HepG2 (cell line): ENCODE data around the gene HELZ. TPM values are rescaled to one million over a fixed set of nuclear protein-coding genes. Genes with fewer than 3 reads are reported as not detected.

ENCODE experiments used
- BORCS8-MEF2B ChIP-seq: sonication (generic); formaldehyde crosslinking; IDR thresholded peaks from 2 replicates; pipeline ENCODE4 v1.8.0; 2022; ENCODE audit warnings: mild to moderate bottlenecking, missing genetic modification reagents
- HNF4G ChIP-seq, 2 experiments: sonication (generic) in 1 of 2; formaldehyde crosslinking in 1 of 2; IDR thresholded peaks; 2 replicates each; pipeline versions ENCODE4 v1.4.0 to v1.6.1; 2011 to 2020; ENCODE audit warnings: borderline replicate concordance in 2 of 2, low read depth in 2 of 2, mild to moderate bottlenecking in 2 of 2, low read length in 1 of 2, missing genetic modification reagents in 1 of 2, moderate library complexity in 1 of 2
- MYNN ChIP-seq: sonication (generic); formaldehyde crosslinking; IDR thresholded peaks from 2 replicates; pipeline ENCODE4 v1.4.0; 2020; ENCODE audit warnings: mild to moderate bottlenecking, low read depth, missing genetic modification reagents
- PAX8 ChIP-seq: sonication (generic); formaldehyde crosslinking; IDR thresholded peaks from 2 replicates; pipeline ENCODE4 v1.8.0; 2022; ENCODE audit warnings: mild to moderate bottlenecking, missing genetic modification reagents, borderline replicate concordance
- SALL2 ChIP-seq: sonication (generic); formaldehyde crosslinking; IDR thresholded peaks from 2 replicates; pipeline ENCODE4 v1.8.1; 2023; ENCODE audit warnings: mild to moderate bottlenecking, missing genetic modification reagents, inconsistent platforms
- SOX6 ChIP-seq, 2 experiments: fragments of 450-650 bp in 1 of 2; sonication (generic) in 1 of 2; formaldehyde crosslinking in 1 of 2; IDR thresholded peaks; 2 replicates each; pipeline versions ENCODE4 v1.4.0 to v1.6.1; 2017 to 2020; ENCODE audit warnings: antibody characterized with exemption in 1 of 2, mild to moderate bottlenecking in 1 of 2, missing genetic modification reagents in 1 of 2
- SRSF1 ChIP-seq: fragments of 200-400 bp; formaldehyde crosslinking; optimal IDR thresholded peaks from 2 replicates; pipeline ENCODE3; 2017; ENCODE audit warnings: mild to moderate bottlenecking, low read depth, low read length, moderate library complexity
- TCF7L2 ChIP-seq: IDR thresholded peaks from 2 replicates; pipeline ENCODE4 v1.6.1; 2011; ENCODE audit warnings: mild to moderate bottlenecking, low read depth, low read length, moderate library complexity
- ZFP36L1 ChIP-seq: sonication (generic); formaldehyde crosslinking; IDR thresholded peaks from 2 replicates; pipeline ENCODE4 v1.8.0; 2022; ENCODE audit warnings: mild to moderate bottlenecking, missing genetic modification reagents, moderate library complexity
- ZFP62 ChIP-seq: sonication (generic); formaldehyde crosslinking; IDR thresholded peaks from 2 replicates; pipeline ENCODE4 v1.4.0; 2020; ENCODE audit warnings: missing genetic modification reagents
- ZFY ChIP-seq: sonication (generic); formaldehyde crosslinking; IDR thresholded peaks from 2 replicates; pipeline ENCODE4 v1.4.0; 2020; ENCODE audit warnings: missing genetic modification reagents
- ZKSCAN1 ChIP-seq: fragments of 150-350 bp; IDR thresholded peaks from 2 replicates; pipeline ENCODE4 v1.6.1; 2014; ENCODE audit warnings: low read length
- ZMAT3 ChIP-seq: sonication (generic); formaldehyde crosslinking; conservative IDR thresholded peaks from 2 replicates; pipeline ENCODE4 v1.7.0; 2021; ENCODE audit warnings: missing genetic modification reagents
- ZMYM2 ChIP-seq: sonication (generic); formaldehyde crosslinking; IDR thresholded peaks from 2 replicates; pipeline ENCODE4 v1.8.0; 2022; ENCODE audit warnings: mild to moderate bottlenecking, missing genetic modification reagents
- ZNF24 ChIP-seq: fragments of 450-650 bp; IDR thresholded peaks from 2 replicates; pipeline ENCODE4 v1.6.1; 2017; ENCODE audit warnings: antibody characterized with exemption, mild to moderate bottlenecking
- ZNF282 ChIP-seq: fragments of 450-650 bp; IDR thresholded peaks from 2 replicates; pipeline ENCODE4 v1.6.1; 2018; ENCODE audit not compliant: partially characterized antibody
- ZNF614 ChIP-seq: IDR thresholded peaks from 2 replicates; pipeline ENCODE4 v1.6.1; 2018; ENCODE audit warnings: missing biosample characterization, missing genetic modification reagents, inconsistent platforms, borderline replicate concordance
- ZNF713 ChIP-seq: sonication (generic); formaldehyde crosslinking; IDR thresholded peaks from 2 replicates; pipeline ENCODE4 v1.4.0; 2020; ENCODE audit warnings: mild to moderate bottlenecking, missing genetic modification reagents
- ZSCAN29 ChIP-seq: sonication (generic); formaldehyde crosslinking; conservative IDR thresholded peaks from 2 replicates; pipeline ENCODE4 v1.4.0; 2020; ENCODE audit warnings: mild to moderate bottlenecking, missing genetic modification reagents
- polyA plus RNA-seq, 8 experiments: library from polyadenylated mRNA; depleted of rRNA in 3 of 8; stranded (reverse) in 7 of 8; unstranded in 1 of 8; fragments of >200 nt; fragmentation: Illumina TruSeq in 4 of 8; extraction: Trizol in 4 of 8; gene quantifications; 2 replicates each; pipeline versions ENCODE4 v1.2.1 to v1.2.3, GENCODE V29; 2011 to 2016; ENCODE audit warnings: low read depth in 4 of 8, missing spikeins in 1 of 8, mixed read lengths in 1 of 8; ENCODE audit not compliant: insufficient read depth in 1 of 8
- total RNA-seq, 5 experiments: library from RNA; depleted of rRNA; stranded (reverse); fragments of >200 nt; fragmentation: Illumina TruSeq; extraction: Trizol; gene quantifications; 2 replicates each; pipeline ENCODE4 v1.2.3, GENCODE V29; 2016; ENCODE audit warnings: low read depth in 1 of 5
- TF ChIP-seq, protein P1 (sequence below): sonication (generic); formaldehyde crosslinking; conservative IDR thresholded peaks from 2 replicates; pipeline ENCODE4 v1.4.0; 2020; ENCODE audit warnings: missing genetic modification reagents
- TF ChIP-seq, protein P2 (sequence below): sonication (generic); formaldehyde crosslinking; IDR thresholded peaks from 2 replicates; pipeline ENCODE4 v1.4.0; 2020; ENCODE audit warnings: mild to moderate bottlenecking, missing genetic modification reagents
- TF ChIP-seq, protein P3 (sequence below): sonication (generic); formaldehyde crosslinking; IDR thresholded peaks from 2 replicates; pipeline ENCODE4 v1.8.1; 2023; ENCODE audit warnings: mild to moderate bottlenecking, missing genetic modification reagents
- TF ChIP-seq, protein P4 (sequence below): sonication (generic); formaldehyde crosslinking; IDR thresholded peaks from 2 replicates; pipeline ENCODE4 v1.9.0; 2022; ENCODE audit warnings: missing genetic modification reagents, mild to moderate bottlenecking, borderline replicate concordance

HELZ gene
- total and polyA plus RNA-seq, 2 of the 13 experiments (the other 11 are each of a cell fraction or from before 2014, with no cell fraction given) = 35.3 to 52.4 TPM

DNA sequence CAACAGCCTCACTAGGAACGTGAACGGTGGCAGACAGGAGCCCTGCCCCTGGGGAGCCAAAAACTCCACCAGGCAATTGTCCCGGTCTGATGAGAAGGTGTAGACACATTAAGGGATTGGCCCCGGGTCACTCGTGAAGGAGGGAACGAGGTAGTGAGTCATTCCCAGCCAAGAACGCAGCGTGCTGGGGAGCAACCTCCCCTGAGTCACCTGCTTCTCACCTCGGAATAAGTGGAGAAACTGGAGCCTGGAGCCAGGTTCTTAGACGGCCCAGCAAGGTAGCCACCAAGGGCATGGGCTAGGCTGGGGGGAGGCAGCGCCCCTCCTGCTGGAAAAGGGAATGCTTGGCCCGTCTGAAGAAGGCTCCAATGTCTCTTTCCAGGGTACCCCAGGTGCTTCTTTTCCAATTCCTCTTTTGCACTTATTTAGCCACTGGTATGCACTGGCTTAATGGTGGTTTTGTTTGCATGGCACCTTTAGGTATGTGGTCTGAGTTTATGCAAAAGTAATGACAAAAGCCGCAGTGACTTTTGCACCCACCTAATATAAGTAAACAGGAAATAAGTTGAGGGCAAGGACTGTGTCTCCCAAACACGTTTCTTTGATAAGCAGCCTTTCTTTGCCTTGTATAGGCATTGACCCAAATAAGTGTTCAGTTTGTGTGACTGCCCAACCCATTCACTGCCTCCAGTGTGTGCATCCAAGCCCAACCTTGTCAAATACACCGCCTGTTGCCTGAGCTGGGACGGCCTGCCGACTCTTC lies 1.8 kb upstream of the HELZ start (continued):
- TF ChIP-seq SOX6 (IDR thresholded peaks at IDR 0.05) (no peak), SOX6 (CRISPR knock-in tag; IDR thresholded peaks at IDR 0.05) (peak; percentile 96), TCF7L2 (no peak), ZMAT3 (CRISPR knock-in tag) (peak; percentile 85), ZFP62 (CRISPR knock-in tag) (no peak), BORCS8-MEF2B (CRISPR knock-in tag) (peak; percentile 36; the same call in 1 of the 2 replicates), ZNF614 (peak; percentile 89), ZNF713 (CRISPR knock-in tag) (no peak), SRSF1 (no peak), SALL2 (peak; percentile 53), ZMYM2 (no peak), ZNF24 (no peak), ZSCAN29 (0 out of 2 replicates have a peak, but pooled peaks have one; percentile 61), ZFY (CRISPR knock-in tag) (no peak; the same call in 1 of the 2 replicates), ZKSCAN1 (no peak; the same call in 1 of the 2 replicates), ZNF282 (no peak), HNF4G (IDR thresholded peaks at IDR 0.05; ENCODE audit: borderline replicate concordance, low read depth, low read length) (peak; percentile 89), HNF4G (CRISPR knock-in tag; IDR thresholded peaks at IDR 0.05; ENCODE audit: borderline replicate concordance, low read depth) (no peak; the same call in 1 of the 2 replicates), MYNN (CRISPR knock-in tag) (no peak), PAX8 (CRISPR knock-in tag) (peak; percentile 67; the same call in 1 of the 2 replicates), ZFP36L1 (no peak)
- TF ChIP-seq, protein P1, sequence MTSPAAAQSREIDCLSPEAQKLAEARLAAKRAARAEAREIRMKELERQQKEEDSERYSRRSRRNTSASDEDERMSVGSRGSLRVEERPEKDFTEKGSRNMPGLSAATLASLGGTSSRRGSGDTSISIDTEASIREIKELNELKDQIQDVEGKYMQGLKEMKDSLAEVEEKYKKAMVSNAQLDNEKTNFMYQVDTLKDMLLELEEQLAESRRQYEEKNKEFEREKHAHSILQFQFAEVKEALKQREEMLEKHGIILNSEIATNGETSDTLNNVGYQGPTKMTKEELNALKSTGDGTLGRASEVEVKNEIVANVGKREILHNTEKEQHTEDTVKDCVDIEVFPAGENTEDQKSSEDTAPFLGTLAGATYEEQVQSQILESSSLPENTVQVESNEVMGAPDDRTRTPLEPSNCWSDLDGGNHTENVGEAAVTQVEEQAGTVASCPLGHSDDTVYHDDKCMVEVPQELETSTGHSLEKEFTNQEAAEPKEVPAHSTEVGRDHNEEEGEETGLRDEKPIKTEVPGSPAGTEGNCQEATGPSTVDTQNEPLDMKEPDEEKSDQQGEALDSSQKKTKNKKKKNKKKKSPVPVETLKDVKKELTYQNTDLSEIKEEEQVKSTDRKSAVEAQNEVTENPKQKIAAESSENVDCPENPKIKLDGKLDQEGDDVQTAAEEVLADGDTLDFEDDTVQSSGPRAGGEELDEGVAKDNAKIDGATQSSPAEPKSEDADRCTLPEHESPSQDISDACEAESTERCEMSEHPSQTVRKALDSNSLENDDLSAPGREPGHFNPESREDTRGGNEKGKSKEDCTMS (CRISPR knock-in tag) = 0 out of 2 replicates have a peak, but pooled peaks have one; percentile 59
- TF ChIP-seq, protein P2, sequence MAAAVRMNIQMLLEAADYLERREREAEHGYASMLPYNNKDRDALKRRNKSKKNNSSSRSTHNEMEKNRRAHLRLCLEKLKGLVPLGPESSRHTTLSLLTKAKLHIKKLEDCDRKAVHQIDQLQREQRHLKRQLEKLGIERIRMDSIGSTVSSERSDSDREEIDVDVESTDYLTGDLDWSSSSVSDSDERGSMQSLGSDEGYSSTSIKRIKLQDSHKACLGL (CRISPR knock-in tag) = no peak
- TF ChIP-seq, protein P3, sequence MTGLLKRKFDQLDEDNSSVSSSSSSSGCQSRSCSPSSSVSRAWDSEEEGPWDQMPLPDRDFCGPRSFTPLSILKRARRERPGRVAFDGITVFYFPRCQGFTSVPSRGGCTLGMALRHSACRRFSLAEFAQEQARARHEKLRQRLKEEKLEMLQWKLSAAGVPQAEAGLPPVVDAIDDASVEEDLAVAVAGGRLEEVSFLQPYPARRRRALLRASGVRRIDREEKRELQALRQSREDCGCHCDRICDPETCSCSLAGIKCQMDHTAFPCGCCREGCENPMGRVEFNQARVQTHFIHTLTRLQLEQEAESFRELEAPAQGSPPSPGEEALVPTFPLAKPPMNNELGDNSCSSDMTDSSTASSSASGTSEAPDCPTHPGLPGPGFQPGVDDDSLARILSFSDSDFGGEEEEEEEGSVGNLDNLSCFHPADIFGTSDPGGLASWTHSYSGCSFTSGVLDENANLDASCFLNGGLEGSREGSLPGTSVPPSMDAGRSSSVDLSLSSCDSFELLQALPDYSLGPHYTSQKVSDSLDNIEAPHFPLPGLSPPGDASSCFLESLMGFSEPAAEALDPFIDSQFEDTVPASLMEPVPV = peak; percentile 75; the same call in 1 of the 2 replicates
- TF ChIP-seq, protein P4, sequence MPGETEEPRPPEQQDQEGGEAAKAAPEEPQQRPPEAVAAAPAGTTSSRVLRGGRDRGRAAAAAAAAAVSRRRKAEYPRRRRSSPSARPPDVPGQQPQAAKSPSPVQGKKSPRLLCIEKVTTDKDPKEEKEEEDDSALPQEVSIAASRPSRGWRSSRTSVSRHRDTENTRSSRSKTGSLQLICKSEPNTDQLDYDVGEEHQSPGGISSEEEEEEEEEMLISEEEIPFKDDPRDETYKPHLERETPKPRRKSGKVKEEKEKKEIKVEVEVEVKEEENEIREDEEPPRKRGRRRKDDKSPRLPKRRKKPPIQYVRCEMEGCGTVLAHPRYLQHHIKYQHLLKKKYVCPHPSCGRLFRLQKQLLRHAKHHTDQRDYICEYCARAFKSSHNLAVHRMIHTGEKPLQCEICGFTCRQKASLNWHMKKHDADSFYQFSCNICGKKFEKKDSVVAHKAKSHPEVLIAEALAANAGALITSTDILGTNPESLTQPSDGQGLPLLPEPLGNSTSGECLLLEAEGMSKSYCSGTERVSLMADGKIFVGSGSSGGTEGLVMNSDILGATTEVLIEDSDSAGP = peak; percentile 76
